Endothelial cell of umbilical vein (primary cell): ENCODE data around the gene ACTG1. TPM values are rescaled to one million over a fixed set of nuclear protein-coding genes. Genes with fewer than 3 reads are reported as not detected.

Experiments
- BruUV-seq: library from RNA; stranded (reverse); fragments of 400-500 nt; replicated peaks from 2 replicates; lab custom pipeline; 2021; lab: Mats Ljungman, UMichigan
- CTCF ChIA-PET: fragments of 300-600, 350-600 bp; sonication (Branson Sonifier 250); formaldehyde crosslinking; loops from one replicate; lab custom pipeline; 2021; ENCODE audit warnings: antibody characterized with exemption, inconsistent platforms; lab: Charles Lee
- POLR2A ChIA-PET: fragments of 300-600, 350-600 bp; sonication (Branson Sonifier 250); formaldehyde crosslinking; loops from one replicate; lab custom pipeline; 2021; ENCODE audit warnings: antibody characterized with exemption, inconsistent platforms; lab: Charles Lee
- DNase-seq: peaks from one replicate; pipeline ENCODE4 v3.0.0-alpha.2; 2011; ENCODE audit warnings: low read depth, low spot score
- FAIRE-seq: peaks from 2 replicates; lab custom pipeline; 2011; peaks lifted over from hg19 to GRCh38; lab: Jason Lieb, UNC
- H2AFZ ChIP-seq: 2 replicates; pipeline ENCODE4 v1.6.0; 2012; ENCODE audit warnings: low read depth, low read length, control low read depth, inconsistent platforms
- H3K27ac ChIP-seq: 2 replicates; pipeline ENCODE4 v1.5.1; 2011; ENCODE audit warnings: low read depth, mild to moderate bottlenecking, control low read depth, low read length, moderate library complexity; ENCODE audit not compliant: insufficient read depth
- H3K27me3 ChIP-seq, 2 experiments: 2 replicates each; pipeline versions ENCODE4 v1.6.0 to v1.6.1; 2011; ENCODE audit warnings: low read length in 2 of 2, mixed read lengths in 1 of 2; ENCODE audit not compliant: control insufficient read depth in 2 of 2, insufficient read depth in 2 of 2
- H3K36me3 ChIP-seq, 2 experiments: 2 replicates in 1 of 2; 3 replicates in 1 of 2; pipeline ENCODE4 v1.5.1; 2011; ENCODE audit warnings: low read length in 2 of 2, mild to moderate bottlenecking in 1 of 2, moderate library complexity in 1 of 2; ENCODE audit not compliant: control insufficient read depth in 2 of 2, insufficient read depth in 2 of 2; ENCODE audit errors: extremely low read depth in 1 of 2
- H3K4me1 ChIP-seq: 3 replicates; pipeline ENCODE4 v1.5.1; 2011; ENCODE audit warnings: mild to moderate bottlenecking, low read length; ENCODE audit not compliant: control insufficient read depth, insufficient read depth; ENCODE audit errors: extremely low read depth
- H3K4me2 ChIP-seq: 2 replicates; pipeline ENCODE4 v1.6.1; 2011; ENCODE audit warnings: low read length, control low read depth, mixed read lengths; ENCODE audit not compliant: insufficient read depth
- H3K4me3 ChIP-seq, 3 experiments: fragments of 200-600 bp in 1 of 3; sonication (generic), shearing (Covaris generic) in 1 of 3; replicated peaks in 1 of 3; 2 replicates each; pipeline ENCODE4 v1.5.1; 2011 to 2016; ENCODE audit warnings: control low read depth in 3 of 3, low read length in 3 of 3, mild to moderate bottlenecking in 2 of 3, inconsistent platforms in 1 of 3, low read depth in 1 of 3, moderate library complexity in 1 of 3; ENCODE audit not compliant: insufficient read depth in 1 of 3
- H3K79me2 ChIP-seq: 2 replicates; pipeline ENCODE4 v1.6.0; 2012; ENCODE audit warnings: low read length, inconsistent platforms; ENCODE audit not compliant: control insufficient read depth, insufficient read depth
- H3K9ac ChIP-seq: replicated peaks from 2 replicates; pipeline ENCODE3; 2011; ENCODE audit warnings: low read length, control low read depth; ENCODE audit not compliant: insufficient read depth; ENCODE audit errors: extremely low read depth
- H3K9me1 ChIP-seq: replicated peaks from 3 replicates; pipeline ENCODE4 v1.6.0; 2011; ENCODE audit warnings: mild to moderate bottlenecking, low read length; ENCODE audit not compliant: control insufficient read depth, insufficient read depth; ENCODE audit errors: extremely low read depth
- H3K9me3 ChIP-seq: replicated peaks from 2 replicates; pipeline ENCODE4 v1.5.1; 2012; ENCODE audit warnings: low read length, inconsistent platforms; ENCODE audit not compliant: control insufficient read depth, insufficient read depth
- H4K20me1 ChIP-seq: replicated peaks from 2 replicates; pipeline ENCODE3; 2011; ENCODE audit warnings: mild to moderate bottlenecking, low read length; ENCODE audit not compliant: control insufficient read depth, insufficient read depth; ENCODE audit errors: extremely low read depth
- CTCF ChIP-seq, 2 donors: IDR thresholded peaks; 1 replicate in 1 of 2; 2 replicates in 1 of 2; pipeline ENCODE4 v1.5.1; 2011; ENCODE audit warnings: low read length in 2 of 2, mild to moderate bottlenecking in 2 of 2, moderate library complexity in 2 of 2, control low read depth in 1 of 2, inconsistent platforms in 1 of 2, low read depth in 1 of 2; ENCODE audit not compliant: insufficient read depth in 1 of 2; ENCODE audit errors: extremely low read depth in 1 of 2
- EZH2 ChIP-seq: IDR thresholded peaks from 2 replicates; pipeline ENCODE4 v1.6.1; 2012; ENCODE audit warnings: borderline replicate concordance, low read depth, mild to moderate bottlenecking, moderate library complexity, low read length, inconsistent platforms; ENCODE audit not compliant: severe bottlenecking
- FOS ChIP-seq: IDR thresholded peaks from 2 replicates; pipeline ENCODE4 v1.6.1; 2011; ENCODE audit warnings: mild to moderate bottlenecking, low read length, moderate library complexity, borderline replicate concordance; ENCODE audit not compliant: insufficient read depth
- GATA2 ChIP-seq: IDR thresholded peaks from 2 replicates; pipeline ENCODE4 v1.7.0; 2011; ENCODE audit warnings: low read depth, mild to moderate bottlenecking, moderate library complexity, mixed read lengths, low read length; ENCODE audit not compliant: insufficient read length, insufficient read depth
- JUN ChIP-seq: IDR thresholded peaks from 2 replicates; pipeline ENCODE4 v1.6.1; 2011; ENCODE audit warnings: borderline replicate concordance, low read depth; ENCODE audit not compliant: insufficient read length, insufficient read depth
- MYC ChIP-seq: IDR thresholded peaks from one replicate; pipeline ENCODE4 v1.6.1; 2011; ENCODE audit warnings: mild to moderate bottlenecking, low read depth, low read length
- POLR2A ChIP-seq: IDR thresholded peaks from 2 replicates; pipeline ENCODE4 v1.6.1; 2012; ENCODE audit warnings: low read depth, mild to moderate bottlenecking, control low read depth, low read length
- POLR2AphosphoS5 ChIP-seq: IDR thresholded peaks from 2 replicates; pipeline ENCODE4 v1.6.1; 2012; ENCODE audit warnings: low read depth, mild to moderate bottlenecking, control low read depth, low read length, moderate library complexity; ENCODE audit not compliant: insufficient read depth
- dilution Hi-C: fragments of 300-500 bp; cut with MboI; formaldehyde crosslinking; loops from one replicate; pipeline ENCODE4 v1.15.0; 2019; ENCODE audit warnings: low sequenced_read_pairs; ENCODE audit not compliant: extremely low pct_ligation_motif_present
- intact Hi-C: fragments of 100-400 bp; cut with micrococcal nuclease; formaldehyde crosslinking; loops from one replicate; pipeline ENCODE4 v1.10.0; 2022
- polyA plus RNA-seq, 4 experiments: library from polyadenylated mRNA; depleted of rRNA in 3 of 4; stranded (reverse) in 3 of 4; unstranded in 1 of 4; fragments of >200 nt; gene quantifications; 2 replicates each; pipeline versions ENCODE4 v1.2.1 to v1.2.3, GENCODE V29; 2011 to 2012; ENCODE audit warnings: missing spikeins in 1 of 4
- total RNA-seq: library from RNA; stranded (reverse); gene quantifications from 2 replicates; pipeline ENCODE4 v1.2.3, GENCODE V29; 2021
- TF ChIP-seq, protein P1 (sequence below): IDR thresholded peaks from 2 replicates; pipeline ENCODE4 v1.6.1; 2011; ENCODE audit not compliant: insufficient read depth, insufficient read length

The ACTG1 gene
- total and polyA plus RNA-seq, 2 donors (not counting 3 experiments of a cell fraction or from before 2014, with no cell fraction given) = 6,127 to 10,663 TPM

DNA sequence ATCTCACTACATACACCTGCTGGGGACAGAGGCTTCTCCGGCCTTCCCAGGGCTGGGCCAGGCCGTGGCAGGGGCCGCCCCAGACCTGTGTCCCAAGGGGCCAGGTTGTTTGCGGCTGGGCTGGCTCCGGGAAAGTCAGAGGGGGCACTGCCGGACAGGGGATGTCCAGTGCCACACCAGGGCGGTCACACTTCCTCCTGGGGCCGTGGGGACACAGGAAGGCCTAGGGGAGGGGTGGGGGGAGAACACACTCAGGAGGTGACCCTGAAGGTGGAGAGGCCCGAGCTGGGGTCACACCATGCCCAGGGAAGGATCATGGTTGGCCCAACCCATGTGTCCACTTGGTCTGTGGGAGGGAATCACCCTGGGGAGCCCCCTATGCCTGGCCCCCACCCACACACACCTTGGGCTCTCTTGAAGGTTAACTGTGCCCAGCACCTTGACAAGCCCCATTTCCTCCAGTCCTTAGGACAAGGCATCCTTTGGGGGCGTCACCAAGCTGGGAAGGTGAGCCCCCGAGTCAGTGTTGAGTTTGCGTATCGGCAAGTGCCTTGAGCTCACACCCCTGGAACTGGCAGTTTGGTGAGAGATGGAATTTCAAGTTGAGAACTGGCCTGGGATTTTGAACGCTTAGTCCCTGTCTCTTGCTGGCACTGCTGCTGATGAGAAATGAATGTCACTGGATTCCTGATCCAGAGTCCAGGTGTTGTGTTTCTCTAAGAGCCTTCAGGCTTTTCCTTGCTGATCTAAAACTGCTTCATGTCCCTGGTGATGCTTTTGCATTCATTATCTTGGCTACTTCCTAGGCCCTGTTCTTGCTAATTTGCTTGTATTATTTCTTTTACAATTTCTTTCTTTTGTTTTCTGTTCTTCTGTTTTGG is 7.7 kb upstream of the ACTG1 start:
- no peak for TF ChIP-seq POLR2A
- no peak for TF ChIP-seq GATA2
- TF ChIP-seq MYC = no peak
- no peak for TF ChIP-seq FOS
- TF ChIP-seq CTCF (IDR thresholded peaks at IDR 0.05; ENCODE audit: extremely low read depth in 1 of 2, insufficient read depth in 1 of 2, low read depth in 1 of 2, low read length in 2 of 2) = no peak
- no peak for TF ChIP-seq POLR2AphosphoS5
- TF ChIP-seq EZH2 = no peak
- TF ChIP-seq, protein P1, sequence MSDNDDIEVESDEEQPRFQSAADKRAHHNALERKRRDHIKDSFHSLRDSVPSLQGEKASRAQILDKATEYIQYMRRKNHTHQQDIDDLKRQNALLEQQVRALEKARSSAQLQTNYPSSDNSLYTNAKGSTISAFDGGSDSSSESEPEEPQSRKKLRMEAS = no peak
- TF ChIP-seq JUN = no peak
- intact Hi-C loops = no loop called here
- ChIA-PET POLR2A (no interaction called here), CTCF (no interaction called here)
- dilution Hi-C loops = no loop called here
- Histone ChIP-seq H2AFZ (no peak overlapping the region), H3K9me3 (no peaks in the 10 kb centered on the region), H3K4me1 (peaks cover 23% of the 10 kb centered on the region), H3K79me2 (peaks cover 22% of the 10 kb centered on the region), H4K20me1 (no peaks in the 10 kb centered on the region), H3K27me3 (no peaks in the 10 kb centered on the region), H3K4me3 (no peak overlapping the region), H3K36me3 (no peaks in the 10 kb centered on the region), H3K9ac (no peak overlapping the region), H3K4me2 (no peak overlapping the region), H3K9me1 (no peaks in the 10 kb centered on the region), H3K27ac (no peak overlapping the region)
- BruUV-seq = no TSS peak
- DNase-seq (no peak), FAIRE-seq (no peak)
